ENCODE data around the gene SRGAP1.

- TF ChIP-seq, protein P1, sequence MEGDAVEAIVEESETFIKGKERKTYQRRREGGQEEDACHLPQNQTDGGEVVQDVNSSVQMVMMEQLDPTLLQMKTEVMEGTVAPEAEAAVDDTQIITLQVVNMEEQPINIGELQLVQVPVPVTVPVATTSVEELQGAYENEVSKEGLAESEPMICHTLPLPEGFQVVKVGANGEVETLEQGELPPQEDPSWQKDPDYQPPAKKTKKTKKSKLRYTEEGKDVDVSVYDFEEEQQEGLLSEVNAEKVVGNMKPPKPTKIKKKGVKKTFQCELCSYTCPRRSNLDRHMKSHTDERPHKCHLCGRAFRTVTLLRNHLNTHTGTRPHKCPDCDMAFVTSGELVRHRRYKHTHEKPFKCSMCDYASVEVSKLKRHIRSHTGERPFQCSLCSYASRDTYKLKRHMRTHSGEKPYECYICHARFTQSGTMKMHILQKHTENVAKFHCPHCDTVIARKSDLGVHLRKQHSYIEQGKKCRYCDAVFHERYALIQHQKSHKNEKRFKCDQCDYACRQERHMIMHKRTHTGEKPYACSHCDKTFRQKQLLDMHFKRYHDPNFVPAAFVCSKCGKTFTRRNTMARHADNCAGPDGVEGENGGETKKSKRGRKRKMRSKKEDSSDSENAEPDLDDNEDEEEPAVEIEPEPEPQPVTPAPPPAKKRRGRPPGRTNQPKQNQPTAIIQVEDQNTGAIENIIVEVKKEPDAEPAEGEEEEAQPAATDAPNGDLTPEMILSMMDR (IDR thresholded peaks at IDR 0.05): no peak
- TF ChIP-seq POLR2A (IDR thresholded peaks at IDR 0.05; ENCODE audit: low read depth) (no peak), POLR2AphosphoS5 (IDR thresholded peaks at IDR 0.05) (no peak)
Observed at GRCh38 chr12:63808631-63809030, 35.9 kb upstream of the SRGAP1 start.
